IPS-18c (cell line): Measurements from ENCODE around the gene SLC16A10.

ENCODE experiments used
- H3K4me3 ChIP-seq: 2 replicates; pipeline ENCODE4 v1.7.0; 2013; ENCODE audit warnings: low read depth, mild to moderate bottlenecking, low read length, moderate library complexity; ENCODE audit not compliant: insufficient read depth
- H3K9me3 ChIP-seq: one replicate; pipeline ENCODE4 v1.6.1; 2013; ENCODE audit warnings: mild to moderate bottlenecking, low read length, moderate library complexity; ENCODE audit not compliant: control insufficient read depth, insufficient read depth

Gene SLC16A10

GRCh38 chr6:111219785-111220184, 132.5 kb downstream of the SLC16A10 start:
- Histone ChIP-seq H3K9me3 (no peaks in the 10 kb centered on the region), H3K4me3 (no peak overlapping the region)

DNA sequence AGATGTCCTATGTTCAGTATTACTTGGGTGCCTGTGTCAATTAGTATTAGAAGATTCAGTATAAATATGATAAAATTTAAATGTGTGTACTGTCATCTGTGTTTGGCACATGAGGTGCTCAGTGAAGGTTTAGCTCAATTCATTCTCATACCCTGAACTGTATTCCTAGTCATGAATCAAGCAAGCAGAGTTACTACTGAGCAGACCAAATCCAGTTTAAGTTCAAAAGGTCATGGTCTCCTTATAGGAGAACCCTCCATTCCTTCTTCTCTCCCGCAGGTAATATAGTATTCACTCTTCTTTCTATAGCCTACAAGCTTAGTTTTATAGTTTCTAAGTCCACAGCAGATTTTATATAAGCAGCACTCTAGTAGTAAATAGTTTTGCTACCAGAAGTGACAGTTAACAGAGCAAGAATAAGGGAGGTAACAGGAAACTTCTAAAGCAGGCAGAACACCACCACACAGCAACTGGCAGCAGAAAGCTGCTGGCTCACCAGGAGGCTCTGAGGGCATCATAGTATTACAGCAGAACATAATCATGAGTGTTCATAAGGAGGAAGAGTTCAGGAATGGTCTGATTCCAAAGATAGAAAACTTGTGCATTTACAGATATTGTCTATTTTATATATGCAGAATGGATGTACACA, 133.2 kb downstream of the SLC16A10 start:
- H3K4me3 ChIP-seq, result no peak overlapping the region
- no peaks in the 10 kb centered on the region for H3K9me3 ChIP-seq

- H3K9me3 ChIP-seq, result no peaks in the 10 kb centered on the region
- H3K4me3 ChIP-seq, result no peak overlapping the region
These were observed 134.5 kb downstream of the SLC16A10 start for GRCh38 chr6:111221804-111222203.

DNA sequence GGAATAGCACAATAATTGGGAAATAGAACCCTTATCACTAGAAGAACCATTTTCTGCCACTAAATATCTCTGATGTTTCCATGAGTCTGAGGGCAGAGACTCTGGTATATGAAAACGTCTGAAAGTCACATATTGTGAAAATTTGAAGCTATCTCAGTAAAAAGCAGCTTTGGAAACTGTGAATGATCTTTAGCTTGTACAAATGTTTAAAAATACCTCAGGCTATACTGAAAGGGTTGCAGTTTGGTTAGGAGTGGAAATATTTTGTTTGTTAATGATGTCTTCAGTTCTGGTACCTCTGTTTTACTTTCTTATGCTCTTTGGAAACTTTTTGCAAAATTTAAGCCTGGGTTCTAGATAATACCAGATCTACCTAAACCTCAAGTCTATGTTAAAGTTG, 135.0 kb downstream of the SLC16A10 start:
- no peak overlapping the region for H3K4me3 ChIP-seq
- no peaks in the 10 kb centered on the region for H3K9me3 ChIP-seq

DNA sequence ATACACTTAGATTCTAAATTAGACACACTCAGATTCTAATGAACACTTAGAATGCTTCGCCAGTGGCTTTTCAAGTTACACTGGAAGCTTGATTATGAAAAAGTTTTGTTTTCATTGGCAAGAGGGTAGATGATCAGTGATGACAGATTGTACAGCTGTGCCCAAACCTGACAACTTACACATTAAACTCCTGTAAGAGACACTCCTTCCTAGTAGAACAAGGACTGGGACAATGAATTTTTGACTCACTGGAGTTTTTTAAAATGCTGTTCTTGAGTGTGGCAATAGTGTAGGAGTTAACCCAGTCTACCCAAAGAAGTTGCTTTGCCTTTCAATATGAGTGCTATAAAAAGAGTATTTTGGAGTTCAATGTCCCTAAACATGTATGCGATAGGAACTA, 140.8 kb downstream of the SLC16A10 start:
- Histone ChIP-seq H3K4me3 (no peak overlapping the region), H3K9me3 (no peaks in the 10 kb centered on the region)

GRCh38 chr6:111230351-111231089, 143.2 kb downstream of the SLC16A10 start:
- H3K9me3 ChIP-seq, result no peaks in the 10 kb centered on the region

DNA sequence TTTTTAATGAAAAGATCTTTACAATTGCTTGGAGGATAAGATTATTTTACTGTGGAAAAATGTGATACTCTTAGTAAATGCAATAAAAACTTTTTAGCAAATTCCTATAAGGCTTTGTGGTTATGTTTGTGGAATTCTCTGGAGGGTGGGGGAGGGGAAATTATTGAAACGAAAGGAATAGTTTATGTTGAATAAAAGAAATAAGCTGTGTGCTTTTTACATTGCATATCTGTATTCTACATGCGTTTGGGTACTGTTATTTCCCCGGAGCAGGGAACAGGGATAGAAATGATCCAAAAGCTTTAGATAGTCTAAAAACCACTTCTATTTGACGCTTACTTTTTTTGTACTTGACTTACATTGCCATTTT, 143.8 kb downstream of the SLC16A10 start:
- Histone ChIP-seq H3K9me3 (no peaks in the 10 kb centered on the region), H3K4me3 (no peak overlapping the region)

More at GRCh38 chr6:111230351-111231089, 143.2 kb downstream of the SLC16A10 start:
- no peak overlapping the region for H3K4me3 ChIP-seq

DNA sequence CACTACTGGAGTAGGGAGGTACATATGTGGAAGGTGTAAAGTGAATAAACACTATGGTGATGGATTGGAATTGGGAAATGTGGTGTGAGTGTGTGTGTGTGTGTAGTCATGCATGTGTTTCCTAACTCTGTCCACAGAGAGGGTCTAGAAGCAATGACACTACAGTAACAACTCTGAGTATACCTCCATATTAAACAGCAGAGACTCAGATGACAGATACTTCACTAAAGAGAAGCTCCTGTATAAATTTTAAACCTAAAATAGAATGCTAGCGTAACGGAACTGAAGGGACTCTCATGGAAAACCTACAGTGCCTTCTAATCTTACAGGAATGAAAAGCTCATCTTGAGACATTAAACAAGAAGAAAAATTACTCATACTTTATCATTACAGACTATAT, 150.5 kb downstream of the SLC16A10 start:
- Histone ChIP-seq H3K9me3 (no peaks in the 10 kb centered on the region), H3K4me3 (no peak overlapping the region)

GRCh38 chr6:111238464-111239119, 151.3 kb downstream of the SLC16A10 start:
- Histone ChIP-seq H3K4me3 (no peak overlapping the region), H3K9me3 (no peaks in the 10 kb centered on the region)

DNA sequence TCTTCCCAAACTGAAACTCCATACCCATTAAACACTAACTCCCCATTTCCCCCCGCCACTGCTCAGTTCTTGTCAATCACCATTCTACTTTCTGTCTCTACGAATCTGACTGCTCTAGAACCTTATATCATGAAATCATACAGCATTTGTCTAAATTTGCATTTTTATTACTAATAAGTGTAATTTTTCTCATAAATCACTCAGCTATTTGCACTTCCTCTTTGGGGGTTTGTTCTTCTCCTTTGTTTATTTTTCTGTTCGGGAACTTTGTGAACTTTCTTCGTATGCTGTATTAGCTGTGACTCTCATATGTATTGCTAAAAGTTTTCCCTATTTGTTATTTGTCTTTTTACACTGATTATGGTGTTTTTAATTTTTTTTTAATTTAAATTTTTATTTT, 152.2 kb downstream of the SLC16A10 start:
- Histone ChIP-seq H3K4me3 (no peak overlapping the region), H3K9me3 (no peaks in the 10 kb centered on the region)

DNA sequence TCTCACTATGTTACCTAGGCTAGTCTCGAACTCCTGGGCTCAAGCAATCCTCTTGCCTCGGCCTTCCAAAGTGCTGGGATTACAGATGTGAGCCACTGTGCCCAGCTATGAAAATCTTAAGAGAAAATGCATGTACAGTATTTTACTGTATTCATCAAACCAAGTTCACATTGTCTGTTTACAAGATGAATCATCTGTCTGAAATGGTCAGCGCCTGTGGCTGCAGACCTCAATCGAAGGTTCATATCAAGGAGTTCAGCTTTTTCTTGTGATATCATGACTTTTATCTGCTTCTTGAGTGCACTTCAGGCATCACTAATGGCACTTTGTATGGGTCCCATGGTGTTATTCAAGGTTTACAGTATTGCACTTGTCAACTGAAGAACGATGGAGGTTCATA, 155.1 kb downstream of the SLC16A10 start:
- H3K4me3 ChIP-seq, result no peak overlapping the region

DNA sequence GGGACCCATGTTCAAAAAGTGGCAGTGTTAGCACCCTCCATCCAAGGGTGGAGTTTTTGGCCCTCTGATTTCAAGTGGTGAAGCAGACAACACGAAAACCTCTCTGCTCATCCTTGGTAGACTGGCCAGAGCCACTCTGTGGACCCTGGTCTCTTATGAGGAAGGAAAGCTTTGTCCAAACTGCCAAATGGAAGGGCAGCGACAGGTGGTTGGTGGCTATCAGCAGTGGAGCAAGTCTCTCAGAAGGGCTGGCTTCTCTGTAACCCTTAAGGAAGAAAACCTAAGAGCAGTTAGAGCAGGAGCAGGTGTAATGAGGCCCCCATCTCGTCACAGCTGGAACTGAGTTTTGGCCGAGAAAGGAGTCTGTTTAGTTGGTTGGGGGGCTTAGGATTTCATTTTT, 155.8 kb downstream of the SLC16A10 start:
- no peaks in the 10 kb centered on the region for H3K9me3 ChIP-seq
- H3K4me3 ChIP-seq, result no peak overlapping the region

More for the DNA sequence above, 155.1 kb downstream of the SLC16A10 start:
- no peaks in the 10 kb centered on the region for H3K9me3 ChIP-seq

GRCh38 chr6:111248789-111249188, 161.5 kb downstream of the SLC16A10 start:
- Histone ChIP-seq H3K4me3 (no peak overlapping the region), H3K9me3 (no peaks in the 10 kb centered on the region)

GRCh38 chr6:111250791-111251354, 163.6 kb downstream of the SLC16A10 start:
- H3K4me3 ChIP-seq, result no peak overlapping the region

DNA sequence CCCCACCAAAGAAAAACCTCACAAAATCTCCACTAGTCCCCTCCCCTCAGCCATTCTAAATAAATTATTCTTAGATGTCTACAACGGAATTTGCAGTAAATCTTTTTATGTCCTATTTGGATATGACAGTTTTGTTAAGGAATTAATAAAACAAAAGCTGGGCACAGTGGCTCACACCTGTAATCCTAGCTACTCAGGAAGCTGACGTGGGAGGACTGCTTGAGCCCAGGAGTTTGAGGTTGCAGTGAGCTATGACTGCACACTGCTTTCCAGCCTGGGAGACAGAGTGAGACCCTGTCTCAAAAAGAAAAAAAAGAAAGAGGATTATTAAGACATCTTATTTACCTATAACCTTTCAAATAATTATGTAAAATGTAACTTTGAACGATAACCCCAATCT, 165.4 kb downstream of the SLC16A10 start:
- H3K9me3 ChIP-seq, result no peaks in the 10 kb centered on the region
- no peak overlapping the region for H3K4me3 ChIP-seq

More at GRCh38 chr6:111250791-111251354, 163.6 kb downstream of the SLC16A10 start:
- no peaks in the 10 kb centered on the region for H3K9me3 ChIP-seq

- Histone ChIP-seq H3K9me3 (no peaks in the 10 kb centered on the region), H3K4me3 (no peak overlapping the region)
These were observed 166.9 kb downstream of the SLC16A10 start for GRCh38 chr6:111254004-111254778.

DNA sequence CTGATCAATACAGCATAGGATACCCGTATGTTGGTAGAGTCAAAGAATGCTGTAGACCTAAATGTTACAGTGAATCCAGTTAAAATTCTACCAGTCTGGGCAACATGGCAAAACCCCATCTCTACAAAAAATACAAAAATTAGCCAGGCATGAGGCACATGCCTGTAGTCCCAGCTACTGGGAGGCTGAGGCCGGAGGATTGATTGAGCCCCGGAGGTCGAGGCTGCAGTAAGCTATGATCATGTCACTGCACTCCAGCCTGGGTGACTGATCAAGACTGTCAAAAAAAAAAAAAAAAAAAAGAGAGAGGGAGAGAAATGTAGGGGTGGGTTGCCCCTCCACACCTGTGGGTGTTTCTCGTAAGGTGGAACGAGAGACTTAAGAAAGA, 167.5 kb downstream of the SLC16A10 start:
- Histone ChIP-seq H3K4me3 (no peak overlapping the region), H3K9me3 (no peaks in the 10 kb centered on the region)
